ENCODE measurements around the gene FAM47E. TPM values are rescaled to one million over a fixed set of nuclear protein-coding genes. Genes with fewer than 3 reads are reported as not detected.
A peak's percentile ranks its signal among the peaks of the same experiment; 100 is the strongest.

Gene FAM47E
- total and polyA plus RNA-seq, 2 of the 8 experiments (the other 6 are each of a cell fraction or from before 2014, with no cell fraction given), result 1.3 to 1.4 TPM

DNA sequence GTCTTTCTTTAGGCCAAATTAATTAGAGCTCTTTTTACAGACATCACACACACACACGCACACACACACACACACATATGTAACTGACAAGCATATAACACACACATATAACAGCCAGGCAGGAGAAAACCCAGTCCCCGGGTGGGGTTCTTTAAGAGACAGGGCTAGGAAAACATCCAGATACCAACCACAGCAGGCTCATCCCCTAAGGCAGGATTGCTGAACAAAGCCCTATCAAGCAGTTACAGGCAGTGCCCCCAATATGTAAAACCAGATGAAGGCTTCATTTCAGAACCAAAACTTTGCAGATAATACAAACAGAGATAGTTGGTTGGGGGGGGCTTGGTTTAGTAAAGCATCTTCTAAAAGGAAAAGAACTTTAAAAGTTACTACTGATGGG, 18.0 kb upstream of the FAM47E start:
- Histone ChIP-seq H3K9me3 (ENCODE audit: insufficient read depth in 2 of 2, low read depth in 1 of 2, low read length in 1 of 2) (peaks cover 6 to 8% of the 10 kb centered on the region in 2 experiments; a peak in 2 of 4 replicates), H2BK20ac (ENCODE audit: low read length) (no peak overlapping the region), H3K4me3 (ENCODE audit: extremely low read depth in 1 of 4, insufficient read depth in 2 of 4, low read depth in 3 of 4, low read length in 4 of 4) (peak overlapping the region in 3 of 4 experiments; percentile 10 to 60 (median 47); a peak in 5 of 8 replicates), H2BK5ac (ENCODE audit: low read depth, low read length) (no peak overlapping the region), H3K9ac (replicated peaks in 1 of 4; ENCODE audit: extremely low read depth in 1 of 4, low read depth in 3 of 4, low read length in 3 of 4) (no peak overlapping the region; a peak in 1 of 7 replicates), H4K20me1 (replicated peaks in 1 of 2; ENCODE audit: control insufficient read depth in 1 of 2, insufficient read depth in 2 of 2, low read length in 2 of 2) (no peaks in the 10 kb centered on the region), H3K79me1 (ENCODE audit: low read depth, low read length) (no peaks in the 10 kb centered on the region), H2AFZ (ENCODE audit: low read length) (no peak overlapping the region), H3K14ac (ENCODE audit: insufficient read length) (no peak overlapping the region), H4K5ac (ENCODE audit: insufficient read length, low read depth, low read length) (no peak overlapping the region), H3K36me3 (ENCODE audit: control insufficient read depth in 2 of 4, insufficient read depth in 4 of 4, low read length in 3 of 4) (peaks cover 0 to 18% (median 0%) of the 10 kb centered on the region in 4 experiments; a peak in 3 of 8 replicates), H2AK5ac (ENCODE audit: low read depth, low read length) (no peak overlapping the region), H3K23ac (ENCODE audit: insufficient read length) (no peak overlapping the region), H3K27me3 (replicated peaks in 1 of 4; ENCODE audit: control insufficient read depth in 3 of 4, extremely low read depth in 1 of 4, insufficient read depth in 3 of 4, low read length in 3 of 4) (no peaks in the 10 kb centered on the region), H3K27ac (ENCODE audit: low read depth, low read length) (no peak overlapping the region), H2BK12ac (ENCODE audit: low read depth, low read length) (no peak overlapping the region), H3K4ac (replicated peaks; ENCODE audit: insufficient read length, low read depth, low read length) (no peak overlapping the region), H2BK15ac (ENCODE audit: low read length) (no peak overlapping the region), H4K91ac (replicated peaks; ENCODE audit: insufficient read length, low read length) (no peak overlapping the region), H3K56ac (replicated peaks; ENCODE audit: insufficient read length, low read depth, low read length) (no peak overlapping the region), H3K79me2 (ENCODE audit: control insufficient read depth in 1 of 2, insufficient read depth in 2 of 2, low read length in 2 of 2) (peaks cover 0 to 12% of the 10 kb centered on the region in 2 experiments; a peak in 1 of 4 replicates), H3K4me2 (ENCODE audit: insufficient read depth in 1 of 2, low read depth in 2 of 2, low read length in 2 of 2) (peak overlapping the region; percentile 60 to 80), H3K18ac (ENCODE audit: extremely low read depth, low read length) (no peak overlapping the region), H3K23me2 (ENCODE audit: low read depth, low read length) (no peaks in the 10 kb centered on the region), H2BK120ac (replicated peaks; ENCODE audit: low read depth, low read length) (no peak overlapping the region), H4K8ac (ENCODE audit: extremely low read depth, insufficient read depth, low read length) (no peak overlapping the region), H3K4me1 (replicated peaks in 1 of 4; ENCODE audit: control insufficient read depth in 3 of 4, insufficient read depth in 4 of 4, low read length in 3 of 4) (peaks cover 3 to 9% (median 5%) of the 10 kb centered on the region in 4 experiments; a peak in 6 of 7 replicates)
- 56% methylated on average over 2 of the region's 2 CpGs; no CpG with 5 or more reads in 1 of the 2 experiments for WGBS, 2 experiments (ENCODE audit: extremely low coverage in 1 of 2, insufficient coverage in 1 of 2, insufficient read length in 1 of 2, insufficient replicate concordance in 2 of 2, low coverage in 1 of 2, low lambda C conversion rate in 2 of 2, missing lambda C conversion rate in 1 of 2)
- FAIRE-seq (no peak), DNase-seq (ENCODE audit: low read depth in 1 of 2, low spot score in 2 of 2) (no peak)
- ChIA-PET CTCF (ENCODE audit: partially characterized antibody) (interaction anchor here (0.8 to 1.9 kb wide), 4 partner anchors 8 to 144 kb away, joined by 3 to 7 read pairs (median 6); no protein-coding TSS in a partner anchor), POLR2A (ENCODE audit: partially characterized antibody) (interaction anchor here (0.6 to 1.9 kb wide), 4 partner anchors 13 to 193 kb away, joined by 3 to 4 read pairs (median 4); partner anchors contain the start of genes FAM47E and STBD1)
- TF ChIP-seq CBX8 (IDR thresholded peaks at IDR 0.05; ENCODE audit: borderline replicate concordance, low read depth, low read length), result no peak
- TF ChIP-seq EP300 (IDR thresholded peaks at IDR 0.05; ENCODE audit: borderline replicate concordance in 1 of 2, low read depth in 2 of 2, low read length in 2 of 2), result no peak
- no peak for TF ChIP-seq EGR1 (IDR thresholded peaks at IDR 0.05; ENCODE audit: borderline replicate concordance, low read depth, low read length)
- TF ChIP-seq KDM1A (IDR thresholded peaks at IDR 0.05; ENCODE audit: borderline replicate concordance, low read length), result no peak
- no peak for TF ChIP-seq SIRT6 (IDR thresholded peaks at IDR 0.05; ENCODE audit: low read length)
- no peak for TF ChIP-seq MAX (IDR thresholded peaks at IDR 0.05)
- no peak for TF ChIP-seq SP2 (IDR thresholded peaks at IDR 0.05; ENCODE audit: low read length)
- TF ChIP-seq TEAD4 (IDR thresholded peaks at IDR 0.05; ENCODE audit: low read depth, low read length), result no peak
- TF ChIP-seq POU5F1 (IDR thresholded peaks at IDR 0.05; ENCODE audit: low read depth, low read length), result no peak
- no peak for TF ChIP-seq SRF (IDR thresholded peaks at IDR 0.05; ENCODE audit: low read depth, low read length)
- TF ChIP-seq NANOG (IDR thresholded peaks at IDR 0.05; ENCODE audit: insufficient read depth, low read depth, low read length, poor library complexity, severe bottlenecking), result no peak
- TF ChIP-seq RXRA (IDR thresholded peaks at IDR 0.05; ENCODE audit: insufficient read depth, low read depth, low read length), result no peak
- TF ChIP-seq SIN3A (conservative IDR thresholded peaks at IDR 0.05 in 1 of 2, IDR thresholded peaks at IDR 0.05 in 1 of 2; ENCODE audit: low read depth in 1 of 2, low read length in 2 of 2), result no peak

Data from H1 (cell line).